Measurements from ENCODE around the gene HOXB3. TPM values are rescaled to one million over a fixed set of nuclear protein-coding genes. Genes with fewer than 3 reads are reported as not detected.

The HOXB3 gene
- total and polyA plus RNA-seq, 2 of the 13 experiments (the other 11 are each of a cell fraction or from before 2014, with no cell fraction given): not detected

GRCh38 chr17:48593840-48594537 is 3.9 kb upstream of the HOXB3 start (continued):
- TF ChIP-seq ZFAT (CRISPR knock-in tag; conservative IDR thresholded peaks at IDR 0.05) (no peak), ZNF780A (CRISPR knock-in tag; IDR thresholded peaks at IDR 0.05) (no peak), POLR2A (IDR thresholded peaks at IDR 0.05; ENCODE audit: insufficient read depth in 1 of 2, low read depth in 2 of 2, low read length in 2 of 2) (no peak), NFKB2 (CRISPR knock-in tag; IDR thresholded peaks at IDR 0.05; ENCODE audit: borderline replicate concordance) (peak; percentile 29; the same call in 1 of the 2 replicates), ZNF503 (CRISPR knock-in tag; IDR thresholded peaks at IDR 0.05) (no peak), CHD4 (IDR thresholded peaks at IDR 0.05; ENCODE audit: borderline replicate concordance, low read length) (no peak), ZNF850 (CRISPR knock-in tag; conservative IDR thresholded peaks at IDR 0.05) (no peak), SYNCRIP (IDR thresholded peaks at IDR 0.05; ENCODE audit: insufficient read depth, low read depth, low read length) (no peak), FOXO1 (CRISPR knock-in tag; IDR thresholded peaks at IDR 0.05) (peak; percentile 42; the same call in 1 of the 2 replicates), IKZF1 (IDR thresholded peaks at IDR 0.05) (no peak), ZNF382 (CRISPR knock-in tag; IDR thresholded peaks at IDR 0.05; ENCODE audit: borderline replicate concordance) (no peak), CBX2 (IDR thresholded peaks at IDR 0.05; ENCODE audit: low read depth, low read length) (peak; percentile 57; the same call in 1 of the 2 replicates), CBX2 (CRISPR knock-in tag; IDR thresholded peaks at IDR 0.05; ENCODE audit: low read depth) (no peak), FOXP4 (CRISPR knock-in tag; IDR thresholded peaks at IDR 0.05) (no peak), ZFP36 (IDR thresholded peaks at IDR 0.05; ENCODE audit: borderline replicate concordance, low read depth, low read length, partially characterized antibody) (peak; percentile 39), SPEN (CRISPR knock-in tag; IDR thresholded peaks at IDR 0.05; ENCODE audit: low read depth) (no peak), MXI1 (IDR thresholded peaks at IDR 0.05; ENCODE audit: borderline replicate concordance, low read depth, low read length) (0 out of 3 replicates have a peak, but pooled peaks have one; percentile 13), CBFB (CRISPR knock-in tag; IDR thresholded peaks at IDR 0.05) (no peak), E2F5 (CRISPR knock-in tag; conservative IDR thresholded peaks at IDR 0.05) (no peak), AKNA (CRISPR knock-in tag; IDR thresholded peaks at IDR 0.05; ENCODE audit: borderline replicate concordance) (no peak), SP4 (CRISPR knock-in tag; IDR thresholded peaks at IDR 0.05) (no peak)
